ENCODE measurements around the gene UQCR10. TPM values are rescaled to one million over a fixed set of nuclear protein-coding genes. Genes with fewer than 3 reads are reported as not detected.

UQCR10 gene
- total RNA-seq, 1 experiment from 2014 or later, result 147 TPM

GRCh38 chr22:29755889-29756288, 11.3 kb upstream of the UQCR10 start:
- ChIA-PET CTCF (no interaction called here), POLR2A (no interaction called here)
- Mint-ChIP-seq H3K4me1 (ENCODE audit: low read depth, unreplicated experiment) (no peaks in the 10 kb centered on the region), H3K27me3 (ENCODE audit: insufficient read depth, unreplicated experiment) (no peaks in the 10 kb centered on the region), H3K9me3 (ENCODE audit: unreplicated experiment) (no peaks in the 10 kb centered on the region), H3K36me3 (ENCODE audit: insufficient read depth, unreplicated experiment) (no peaks in the 10 kb centered on the region), H3K27ac (ENCODE audit: unreplicated experiment) (no peak overlapping the region), H3K4me3 (ENCODE audit: unreplicated experiment) (no peak overlapping the region)
- BruUV-seq (replicated peaks), result no TSS peak
- H3K9me3 ChIP-seq, result no peaks in the 10 kb centered on the region
- intact Hi-C loops (cut with micrococcal nuclease; ENCODE audit: unreplicated experiment), result no loop called here
- no peaks in the 10 kb centered on the region for H3K36me3 ChIP-seq (ENCODE audit: control insufficient read depth, insufficient read depth, low read length)
- H3K4me1 ChIP-seq, result no peaks in the 10 kb centered on the region
- no peak for TF ChIP-seq CTCF (IDR thresholded peaks at IDR 0.05; ENCODE audit: insufficient read depth in 1 of 2, low read depth in 1 of 2, low read length in 1 of 2, severe bottlenecking in 1 of 2, unreplicated experiment in 1 of 2)
- H3K27me3 ChIP-seq (replicated peaks; ENCODE audit: control insufficient read depth, insufficient read depth, low read length), result no peaks in the 10 kb centered on the region
- no peak overlapping the region for H3K4me3 ChIP-seq (ENCODE audit: low read depth, low read length)
- no peak for DNase-seq

- BruUV-seq (replicated peaks), result no TSS peak
- CTCF ChIA-PET, result no interaction called here
- H3K9me3 Mint-ChIP-seq (ENCODE audit: unreplicated experiment), result no peaks in the 10 kb centered on the region
These were observed 10.8 kb upstream of the UQCR10 start for GRCh38 chr22:29756341-29756740.

GRCh38 chr22:29757096-29757495, 10.1 kb upstream of the UQCR10 start:
- CTCF ChIA-PET, result interaction anchor here (1.1 kb wide), 1 partner anchor 127 kb away, joined by 7 read pairs; no protein-coding TSS in a partner anchor
- TF ChIP-seq CTCF (IDR thresholded peaks at IDR 0.05; ENCODE audit: insufficient read depth in 1 of 2, low read depth in 1 of 2, low read length in 1 of 2, severe bottlenecking in 1 of 2, unreplicated experiment in 1 of 2), result no peak

More at GRCh38 chr22:29756341-29756740, 10.8 kb upstream of the UQCR10 start:
- Histone ChIP-seq H3K27me3 (replicated peaks; ENCODE audit: control insufficient read depth, insufficient read depth, low read length) (no peaks in the 10 kb centered on the region), H3K9me3 (no peaks in the 10 kb centered on the region), H3K36me3 (ENCODE audit: control insufficient read depth, insufficient read depth, low read length) (no peaks in the 10 kb centered on the region), H3K4me3 (ENCODE audit: low read depth, low read length) (no peak overlapping the region), H3K4me1 (no peaks in the 10 kb centered on the region)
- no peak for DNase-seq
- TF ChIP-seq CTCF (IDR thresholded peaks at IDR 0.05; ENCODE audit: insufficient read depth in 1 of 2, low read depth in 1 of 2, low read length in 1 of 2, severe bottlenecking in 1 of 2, unreplicated experiment in 1 of 2), result no peak
- Mint-ChIP-seq H3K4me3 (ENCODE audit: unreplicated experiment) (no peak overlapping the region), H3K27me3 (ENCODE audit: insufficient read depth, unreplicated experiment) (no peaks in the 10 kb centered on the region), H3K4me1 (ENCODE audit: low read depth, unreplicated experiment) (no peaks in the 10 kb centered on the region), H3K27ac (ENCODE audit: unreplicated experiment) (no peak overlapping the region), H3K36me3 (ENCODE audit: insufficient read depth, unreplicated experiment) (no peaks in the 10 kb centered on the region)
- POLR2A ChIA-PET, result no interaction called here
- intact Hi-C loops (cut with micrococcal nuclease; ENCODE audit: unreplicated experiment), result no loop called here

More at GRCh38 chr22:29757096-29757495, 10.1 kb upstream of the UQCR10 start:
- H3K9me3 Mint-ChIP-seq (ENCODE audit: unreplicated experiment), result no peaks in the 10 kb centered on the region
- no peak for DNase-seq
- intact Hi-C loops (cut with micrococcal nuclease; ENCODE audit: unreplicated experiment), result no loop called here
- H3K36me3 Mint-ChIP-seq (ENCODE audit: insufficient read depth, unreplicated experiment), result no peaks in the 10 kb centered on the region
- no peaks in the 10 kb centered on the region for H3K27me3 ChIP-seq (replicated peaks; ENCODE audit: control insufficient read depth, insufficient read depth, low read length)
- no peak overlapping the region for H3K4me3 Mint-ChIP-seq (ENCODE audit: unreplicated experiment)
- no peaks in the 10 kb centered on the region for H3K4me1 ChIP-seq
- no peaks in the 10 kb centered on the region for H3K36me3 ChIP-seq (ENCODE audit: control insufficient read depth, insufficient read depth, low read length)
- H3K27me3 Mint-ChIP-seq (ENCODE audit: insufficient read depth, unreplicated experiment), result no peaks in the 10 kb centered on the region
- H3K4me3 ChIP-seq (ENCODE audit: low read depth, low read length), result no peak overlapping the region
- no peaks in the 10 kb centered on the region for H3K9me3 ChIP-seq
- H3K27ac Mint-ChIP-seq (ENCODE audit: unreplicated experiment), result no peak overlapping the region
- BruUV-seq (replicated peaks), result no TSS peak
- POLR2A ChIA-PET, result no interaction called here
- no peaks in the 10 kb centered on the region for H3K4me1 Mint-ChIP-seq (ENCODE audit: low read depth, unreplicated experiment)
